NCI-H2171 (cell line): ENCODE results near the gene NKIRAS1.
A peak's percentile ranks its signal among the peaks of the same experiment; 100 is the strongest.

Source experiments
- DNase-seq: peaks from one replicate; lab custom pipeline; 2025; lab: John Stamatoyannopoulos, UW

The NKIRAS1 gene

GRCh38 chr3:23916886-23917678 lies at the start of gene NKIRAS1, which contains the start of gene RPL15:
NKIRAS1 (minus strand) TSS chr3:23916990; CDS start chr3:23910904, 6,086 bp downstream.
RPL15 (plus strand) TSS chr3:23917132; CDS start chr3:23917860, 728 bp downstream.
- DNase-seq = peak; percentile 78

GRCh38 chr3:23966328-23966727 lies 49.5 kb upstream of the NKIRAS1 start:
- DNase-seq = no peak

GRCh38 chr3:23964537-23965235 lies 47.9 kb upstream of the NKIRAS1 start:
- no peak for DNase-seq

GRCh38 chr3:23961913-23962312 lies 45.1 kb upstream of the NKIRAS1 start:
- no peak for DNase-seq

GRCh38 chr3:23961066-23961465 lies 44.3 kb upstream of the NKIRAS1 start:
- DNase-seq = no peak

GRCh38 chr3:23960649-23961048 lies 43.9 kb upstream of the NKIRAS1 start:
- no peak for DNase-seq

GRCh38 chr3:23959135-23959900 lies 42.5 kb upstream of the NKIRAS1 start:
- DNase-seq = no peak

- DNase-seq = no peak
Measured at GRCh38 chr3:23956701-23957100, 39.9 kb upstream of the NKIRAS1 start.

- DNase-seq = no peak
Measured at GRCh38 chr3:23954144-23954543, 37.4 kb upstream of the NKIRAS1 start.

GRCh38 chr3:23953523-23953922 lies 36.7 kb upstream of the NKIRAS1 start:
- DNase-seq = no peak

GRCh38 chr3:23952646-23953045 lies 35.9 kb upstream of the NKIRAS1 start:
- no peak for DNase-seq

- DNase-seq = no peak
Measured at GRCh38 chr3:23950293-23950692, 33.5 kb upstream of the NKIRAS1 start.

GRCh38 chr3:23949784-23950183 lies 33.0 kb upstream of the NKIRAS1 start:
- DNase-seq = no peak

- DNase-seq = no peak
Measured at GRCh38 chr3:23948761-23949160, 32.0 kb upstream of the NKIRAS1 start.

GRCh38 chr3:23945913-23946687 lies 29.3 kb upstream of the NKIRAS1 start:
- DNase-seq = peak; percentile 84

GRCh38 chr3:23945663-23945912 lies 28.8 kb upstream of the NKIRAS1 start:
- no peak for DNase-seq

- peak; percentile 56 for DNase-seq
Measured at GRCh38 chr3:23944861-23945662, 28.3 kb upstream of the NKIRAS1 start, which contains the start of gene NR1D2. NR1D2 (plus strand) TSS chr3:23945286; CDS start chr3:23945579, 293 bp downstream.

- no peak for DNase-seq
Measured at GRCh38 chr3:23944007-23944783, 27.4 kb upstream of the NKIRAS1 start.

GRCh38 chr3:23942546-23942945 lies 25.8 kb upstream of the NKIRAS1 start:
- DNase-seq = no peak

- no peak for DNase-seq
Measured at GRCh38 chr3:23941440-23941839, 24.6 kb upstream of the NKIRAS1 start.
